Skeletal muscle tissue (tissue), 4 donors: ENCODE data around the gene BAIAP3. TPM values are rescaled to one million over a fixed set of nuclear protein-coding genes. Genes with fewer than 3 reads are reported as not detected.

ENCODE experiments used
- H3K27ac ChIP-seq: one replicate; pipeline ENCODE4 v1.7.0; 2013; ENCODE audit warnings: mild to moderate bottlenecking, low read depth, low read length, inconsistent platforms
- H3K27me3 ChIP-seq, 3 donors: one replicate each; pipeline ENCODE4 v1.7.0; 2013; ENCODE audit warnings: low read length in 3 of 3; ENCODE audit not compliant: control insufficient read depth in 3 of 3, insufficient read depth in 3 of 3
- H3K36me3 ChIP-seq, 3 donors: one replicate each; pipeline ENCODE4 v1.7.0; 2013; ENCODE audit warnings: low read length in 3 of 3; ENCODE audit not compliant: control insufficient read depth in 3 of 3, insufficient read depth in 3 of 3
- H3K4me1 ChIP-seq, 3 donors: one replicate each; pipeline ENCODE4 v1.7.0; 2013; ENCODE audit warnings: low read length in 3 of 3, mild to moderate bottlenecking in 3 of 3; ENCODE audit not compliant: control insufficient read depth in 3 of 3, insufficient read depth in 3 of 3
- H3K4me3 ChIP-seq, 3 donors: one replicate each; pipeline ENCODE4 v1.7.0; 2013; ENCODE audit warnings: low read length in 3 of 3
- H3K9ac ChIP-seq, 3 donors: one replicate each; pipeline ENCODE4 v1.7.0; 2013; ENCODE audit warnings: low read length in 3 of 3, mild to moderate bottlenecking in 3 of 3, moderate library complexity in 2 of 3, low read depth in 1 of 3
- H3K9me3 ChIP-seq, 3 donors: one replicate each; pipeline ENCODE4 v1.7.0; 2013; ENCODE audit warnings: low read length in 3 of 3; ENCODE audit not compliant: control insufficient read depth in 3 of 3
- total RNA-seq: library from RNA; depleted of rRNA; stranded (reverse); fragments of >200 nt; gene quantifications from one replicate; pipeline ENCODE4 v1.2.3, GENCODE V29; 2014
- donor health status: Osteomylitis.

The BAIAP3 gene
- total RNA-seq, 1 donor from 2014 or later: 1.0 TPM

DNA sequence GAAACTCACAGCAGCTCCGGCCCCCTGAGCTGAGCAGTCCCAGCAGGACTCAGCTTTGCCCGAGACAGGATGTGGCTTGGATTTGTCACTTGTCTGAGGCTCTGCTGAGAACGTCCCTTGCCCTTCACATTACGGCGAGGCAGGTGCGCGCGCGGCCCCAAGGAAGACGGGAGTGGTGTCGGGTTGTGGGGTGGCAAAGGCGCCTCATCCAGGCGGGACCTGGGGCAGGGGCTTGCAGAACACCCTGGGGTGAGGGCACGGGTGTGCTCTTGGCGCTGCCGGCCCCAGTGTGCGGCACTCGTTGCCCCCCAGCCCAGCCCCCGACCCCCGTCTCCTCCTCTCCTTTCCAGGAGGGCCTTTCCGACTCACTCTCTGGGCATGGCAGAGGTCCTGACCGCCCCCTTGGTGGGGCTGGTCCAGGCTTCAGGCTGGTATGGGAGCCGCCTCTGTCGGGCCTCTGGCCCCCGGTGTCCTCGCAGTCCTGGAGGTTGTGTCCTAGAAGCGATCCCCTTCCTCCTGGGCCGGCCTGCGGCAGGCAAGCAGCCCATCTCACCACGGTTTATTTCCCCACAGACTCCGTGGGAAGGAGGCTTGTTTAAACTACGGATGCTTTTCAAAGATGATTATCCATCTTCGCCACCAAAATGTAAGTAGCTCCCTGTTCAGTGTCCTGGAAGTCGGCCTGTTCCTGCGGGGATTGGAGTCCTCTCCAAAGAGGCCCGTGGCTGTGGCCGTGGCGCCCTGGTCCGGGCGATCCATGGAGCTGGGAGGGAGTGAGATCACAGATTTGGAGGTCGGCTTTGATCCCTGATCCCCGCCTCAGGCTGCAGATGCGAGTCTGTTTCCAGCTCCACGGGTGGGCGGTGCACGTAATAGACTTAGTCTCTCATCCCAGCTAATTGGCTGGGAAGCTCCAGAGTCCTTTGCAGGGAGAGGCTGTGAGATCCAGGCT, 18.1 kb upstream of the BAIAP3 start:
- no peak overlapping the region for H3K27ac ChIP-seq
- no peaks in the 10 kb centered on the region for H3K9me3 ChIP-seq
- H3K4me1 ChIP-seq: peaks cover 28 to 43% (median 30%) of the 10 kb centered on the region in 3 donors
- H3K27me3 ChIP-seq: no peaks in the 10 kb centered on the region
- H3K9ac ChIP-seq: no peak overlapping the region
- no peak overlapping the region for H3K4me3 ChIP-seq
- peaks cover 56 to 59% (median 57%) of the 10 kb centered on the region in 3 donors for H3K36me3 ChIP-seq

DNA sequence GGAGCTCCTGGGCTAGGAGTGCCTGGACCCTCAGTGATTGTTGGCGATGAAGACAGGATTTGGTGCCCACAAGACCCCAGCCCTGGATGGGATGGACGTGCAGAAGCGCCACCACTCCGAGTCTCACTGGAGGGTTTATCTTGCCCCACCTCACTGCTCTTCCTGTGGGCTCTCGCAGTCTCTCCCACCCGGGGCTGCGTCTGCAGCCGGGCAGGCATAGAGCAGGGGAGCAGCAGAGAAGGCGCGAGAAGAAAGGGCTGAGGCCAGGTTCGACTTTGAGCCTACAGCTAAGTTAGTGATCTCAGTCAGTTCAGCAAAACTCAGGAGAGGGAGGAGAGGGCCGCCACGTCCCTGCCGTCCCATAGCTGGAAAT, 17.4 kb upstream of the BAIAP3 start:
- H3K4me1 ChIP-seq: peaks cover 22 to 36% (median 23%) of the 10 kb centered on the region in 3 donors
- H3K36me3 ChIP-seq: peaks cover 63 to 66% (median 64%) of the 10 kb centered on the region in 3 donors
- no peak overlapping the region for H3K4me3 ChIP-seq
- no peak overlapping the region for H3K27ac ChIP-seq
- no peaks in the 10 kb centered on the region for H3K9me3 ChIP-seq
- H3K27me3 ChIP-seq: no peaks in the 10 kb centered on the region
- H3K9ac ChIP-seq: no peak overlapping the region

DNA sequence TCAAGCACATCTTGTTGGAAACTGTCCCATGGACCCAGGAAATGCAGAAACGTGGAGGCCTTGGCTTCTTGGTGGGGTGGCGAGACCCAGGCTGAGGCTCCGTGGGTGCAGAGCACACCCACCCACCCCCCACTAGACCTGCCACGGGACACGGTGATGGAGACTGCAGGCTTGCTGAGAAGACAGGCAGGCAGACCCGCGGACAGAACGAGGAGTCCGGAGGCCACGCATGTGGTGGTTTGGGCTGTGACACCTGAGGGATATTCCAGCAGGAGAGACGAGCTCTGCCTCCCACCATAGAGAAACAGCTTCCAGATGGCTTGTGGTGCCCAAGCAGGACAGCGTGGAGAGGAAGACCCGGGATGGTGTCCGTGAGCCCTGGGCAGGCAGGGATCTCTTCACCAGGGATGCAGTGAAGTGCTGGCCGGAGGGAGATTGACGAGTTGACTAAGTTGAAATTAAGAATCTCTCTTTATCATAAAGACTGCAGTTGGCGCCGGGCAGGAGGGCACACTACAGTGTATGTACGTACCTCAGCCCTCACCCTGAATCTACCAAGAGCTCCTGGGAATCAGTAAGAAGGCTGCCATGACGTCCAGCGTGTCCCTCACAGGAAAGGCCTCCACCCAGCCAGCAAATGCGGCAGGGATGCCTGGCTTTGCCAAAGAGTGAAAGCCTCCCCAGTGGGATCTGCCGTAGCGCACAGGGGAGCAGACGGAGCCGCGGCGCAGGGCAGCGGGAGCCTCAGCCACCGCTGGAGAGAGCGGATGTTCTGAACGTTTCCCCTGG, 15.8 kb upstream of the BAIAP3 start:
- H3K27ac ChIP-seq: no peak overlapping the region
- H3K27me3 ChIP-seq: no peaks in the 10 kb centered on the region
- H3K36me3 ChIP-seq: peaks cover 68 to 70% (median 70%) of the 10 kb centered on the region in 3 donors
- H3K9me3 ChIP-seq: no peaks in the 10 kb centered on the region
- H3K4me1 ChIP-seq: peaks cover 5 to 20% (median 8%) of the 10 kb centered on the region in 3 donors
- no peak overlapping the region for H3K4me3 ChIP-seq
- H3K9ac ChIP-seq: no peak overlapping the region

DNA sequence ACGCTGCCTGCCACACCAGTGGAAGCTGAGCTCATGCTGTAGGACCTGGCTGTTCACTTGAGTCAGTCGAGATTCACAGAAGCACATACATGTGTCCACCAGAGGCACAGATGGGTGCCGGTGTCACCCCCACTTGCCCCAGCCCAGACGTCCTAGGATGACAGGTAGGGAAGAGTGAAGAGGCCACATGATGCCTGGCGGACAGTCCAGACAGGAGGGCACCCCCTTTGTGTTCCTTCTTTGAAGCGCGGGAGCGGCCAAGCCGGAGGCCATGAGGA, 15.2 kb upstream of the BAIAP3 start:
- H3K27me3 ChIP-seq: no peaks in the 10 kb centered on the region
- H3K4me1 ChIP-seq: peaks cover 0 to 14% (median 3%) of the 10 kb centered on the region in 3 donors
- H3K9ac ChIP-seq: no peak overlapping the region
- H3K9me3 ChIP-seq: no peaks in the 10 kb centered on the region
- no peak overlapping the region for H3K27ac ChIP-seq
- no peak overlapping the region for H3K4me3 ChIP-seq
- peaks cover 67 to 71% (median 68%) of the 10 kb centered on the region in 3 donors for H3K36me3 ChIP-seq

DNA sequence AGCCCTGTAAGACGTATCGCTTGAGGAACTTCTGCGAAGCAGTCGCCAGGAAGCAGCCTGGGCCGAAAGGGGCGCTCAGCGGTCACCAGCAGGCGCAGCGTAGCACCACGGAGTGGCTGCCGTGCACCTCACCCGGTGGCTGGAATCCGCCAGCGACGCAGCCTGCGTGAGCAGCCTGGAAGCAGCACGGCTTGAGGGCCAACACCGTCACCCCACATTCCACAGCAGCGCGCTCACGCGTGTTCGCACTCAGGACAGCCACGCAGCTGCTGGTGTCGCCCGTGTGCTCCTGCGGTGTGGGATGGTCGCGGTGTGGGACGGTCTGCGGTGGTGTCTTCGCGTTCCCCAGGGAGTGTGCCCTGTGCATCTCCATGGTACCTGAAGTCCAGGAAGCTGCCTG, 14.4 kb upstream of the BAIAP3 start:
- H3K4me3 ChIP-seq: no peak overlapping the region
- no peaks in the 10 kb centered on the region for H3K27me3 ChIP-seq
- H3K9ac ChIP-seq: no peak overlapping the region
- no peaks in the 10 kb centered on the region for H3K9me3 ChIP-seq
- peaks cover 70 to 78% (median 76%) of the 10 kb centered on the region in 3 donors for H3K36me3 ChIP-seq
- H3K27ac ChIP-seq: no peak overlapping the region
- H3K4me1 ChIP-seq: peaks cover 0 to 6% (median 0%) of the 10 kb centered on the region in 3 donors

DNA sequence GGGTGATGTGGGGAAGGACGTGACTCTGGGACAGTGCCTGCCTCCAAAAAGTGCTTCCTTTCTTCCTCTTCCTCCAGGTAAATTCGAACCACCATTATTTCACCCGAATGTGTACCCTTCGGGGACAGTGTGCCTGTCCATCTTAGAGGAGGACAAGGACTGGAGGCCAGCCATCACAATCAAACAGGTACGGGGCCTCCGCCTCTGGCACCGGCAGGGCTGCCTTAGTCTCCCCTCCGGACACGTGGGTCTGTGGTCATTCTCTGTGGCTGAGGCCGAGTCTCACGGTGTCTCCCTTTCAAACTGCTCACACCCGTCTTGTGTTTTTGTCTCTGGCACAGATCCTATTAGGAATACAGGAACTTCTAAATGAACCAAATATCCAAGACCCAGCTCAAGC, 13.3 kb upstream of the BAIAP3 start:
- Histone ChIP-seq H3K9me3 (no peaks in the 10 kb centered on the region), H3K27me3 (no peaks in the 10 kb centered on the region), H3K9ac (no peak overlapping the region), H3K27ac (no peak overlapping the region), H3K4me1 (no peaks in the 10 kb centered on the region), H3K36me3 (peaks cover 70 to 79% (median 73%) of the 10 kb centered on the region in 3 donors), H3K4me3 (no peak overlapping the region)

DNA sequence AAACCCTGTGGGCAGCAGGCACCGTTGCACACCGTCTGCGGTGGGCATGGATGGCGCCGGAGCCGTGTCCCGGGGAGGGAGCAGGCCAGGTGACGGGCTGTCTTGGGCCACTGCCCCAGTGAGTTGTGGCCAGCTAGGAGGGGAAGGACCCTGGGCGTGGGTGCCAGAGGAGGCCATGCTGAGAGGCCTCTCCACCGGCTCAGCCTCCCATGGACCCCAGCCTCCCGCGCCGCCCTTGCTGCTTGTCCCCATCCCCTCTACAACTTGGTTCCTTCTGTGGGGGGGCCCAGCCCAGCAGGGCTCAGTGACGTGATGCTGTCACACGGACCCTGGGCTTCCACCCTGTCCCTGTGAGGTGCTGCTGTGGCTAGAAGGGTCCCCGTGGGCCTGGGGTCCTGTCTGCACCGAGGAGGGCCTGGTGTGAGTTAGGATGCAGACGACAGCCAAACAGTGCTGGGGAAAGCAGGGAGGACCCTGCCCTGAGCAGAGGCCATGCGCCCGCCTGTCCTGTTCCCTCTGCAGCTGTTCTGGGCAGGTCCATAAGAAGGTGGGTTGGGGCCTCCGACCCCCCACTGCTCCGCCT, 12.7 kb upstream of the BAIAP3 start:
- Histone ChIP-seq H3K4me1 (peaks cover 0 to 2% (median 0%) of the 10 kb centered on the region in 3 donors), H3K27me3 (no peaks in the 10 kb centered on the region), H3K9ac (no peak overlapping the region), H3K9me3 (no peaks in the 10 kb centered on the region), H3K36me3 (peaks cover 67 to 78% (median 73%) of the 10 kb centered on the region in 3 donors), H3K27ac (no peak overlapping the region), H3K4me3 (no peak overlapping the region)

DNA sequence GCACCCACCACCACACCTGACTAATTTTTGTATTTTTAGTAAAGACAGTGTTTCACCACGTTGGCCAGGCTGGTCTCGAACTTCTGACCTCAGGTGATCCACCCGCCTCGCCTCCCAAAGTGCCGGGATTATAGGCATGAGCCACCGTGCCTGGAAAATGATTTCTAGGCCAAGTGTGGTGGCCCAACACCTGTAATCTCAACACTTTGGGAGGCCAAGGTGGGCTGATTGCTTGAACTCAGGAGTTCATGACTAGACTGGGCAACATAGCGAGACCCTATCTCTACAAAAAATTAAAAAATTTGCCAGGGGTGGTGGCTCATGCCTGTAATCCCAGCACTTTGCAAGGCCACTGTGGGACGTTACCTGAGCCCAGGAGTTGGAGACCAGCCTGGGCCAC, 11.0 kb upstream of the BAIAP3 start:
- H3K27me3 ChIP-seq: no peaks in the 10 kb centered on the region
- H3K9ac ChIP-seq: no peak overlapping the region
- no peaks in the 10 kb centered on the region for H3K9me3 ChIP-seq
- H3K27ac ChIP-seq: no peak overlapping the region
- no peak overlapping the region for H3K4me3 ChIP-seq
- peaks cover 0 to 2% (median 0%) of the 10 kb centered on the region in 3 donors for H3K4me1 ChIP-seq
- peaks cover 53 to 63% (median 61%) of the 10 kb centered on the region in 3 donors for H3K36me3 ChIP-seq

DNA sequence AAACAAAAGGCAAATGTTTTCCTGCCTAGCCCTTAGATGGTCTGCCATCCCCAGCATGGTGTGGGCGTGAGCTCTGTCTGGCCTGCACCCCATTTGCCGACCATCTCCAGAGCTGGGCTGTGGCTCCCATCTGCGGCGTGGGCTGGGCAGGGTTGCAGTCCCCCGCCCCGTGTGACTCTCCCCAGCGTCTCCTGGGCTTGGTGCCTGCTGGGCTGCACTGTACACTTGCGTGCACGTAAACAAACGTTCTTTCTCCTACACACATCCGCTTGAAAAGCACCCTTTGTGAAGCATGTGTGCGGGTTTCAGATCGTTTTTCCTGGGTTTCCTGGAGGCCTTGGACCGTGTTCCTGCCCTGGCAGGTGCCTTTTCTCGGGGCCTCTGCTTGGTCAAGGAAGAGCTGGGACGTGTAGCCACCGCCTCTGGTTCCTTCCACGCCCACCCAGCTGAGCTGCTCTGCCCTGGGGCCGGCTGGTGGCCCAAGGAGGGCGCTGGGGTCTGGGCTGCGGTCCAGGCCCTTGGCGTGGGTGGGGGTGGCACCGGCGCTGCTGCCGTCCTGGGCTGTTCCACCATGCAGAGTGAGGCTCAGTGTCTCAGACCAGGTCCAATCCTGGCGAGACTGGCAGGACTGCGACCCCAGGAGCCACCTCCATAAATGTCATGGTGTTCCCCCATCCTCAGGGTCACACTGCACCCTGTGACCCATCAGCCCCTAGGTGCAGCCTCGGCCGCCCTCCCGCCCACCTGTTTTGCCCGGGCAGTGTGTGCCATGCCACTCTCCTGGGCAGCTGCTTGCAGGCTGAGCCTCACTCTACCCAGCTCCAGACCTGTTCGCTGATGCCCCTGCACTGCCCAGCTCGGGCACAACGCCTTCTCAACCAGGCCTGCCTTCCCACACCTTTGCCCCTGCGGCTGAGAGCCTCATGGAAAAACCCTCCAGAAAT, 9.9 kb upstream of the BAIAP3 start:
- Histone ChIP-seq H3K4me3 (no peak overlapping the region), H3K9me3 (no peaks in the 10 kb centered on the region), H3K27me3 (no peaks in the 10 kb centered on the region), H3K36me3 (peaks cover 43 to 52% (median 50%) of the 10 kb centered on the region in 3 donors), H3K9ac (no peak overlapping the region), H3K4me1 (peaks cover 0 to 2% (median 0%) of the 10 kb centered on the region in 3 donors), H3K27ac (no peak overlapping the region)
